Esophagus muscularis mucosa (tissue), 4 donors: ENCODE measurements around the gene RHBDD3. TPM values are rescaled to one million over a fixed set of nuclear protein-coding genes. Genes with fewer than 3 reads are reported as not detected.
"Not testable (repeated sequence)": the region's sequence is repeated elsewhere in the genome, so short reads cannot be mapped to it uniquely, and the experiment has no call there.

Source experiments
- DNase-seq: peaks from one replicate; pipeline ENCODE4 v3.0.0-alpha.2; 2017; ENCODE audit errors: extremely low spot score
- H3K27ac ChIP-seq, 4 donors: fragments of 200-600 bp; sonication (generic); replicated peaks in 1 of 4; 1 replicate in 3 of 4; 2 replicates in 1 of 4; pipeline ENCODE4 v1.5.1; 2016 to 2019; ENCODE audit warnings: mild to moderate bottlenecking in 1 of 4
- H3K27me3 ChIP-seq, 4 donors: fragments of 200-600 bp; sonication (generic); one replicate each; pipeline versions ENCODE4 v1.5.1 to v1.6.0; 2016 to 2019
- H3K36me3 ChIP-seq, 4 donors: fragments of 200-600 bp; sonication (generic); one replicate each; pipeline ENCODE4 v1.5.1; 2016 to 2019
- H3K4me1 ChIP-seq, 4 donors: fragments of 200-600 bp; sonication (generic); one replicate each; pipeline ENCODE4 v1.5.1; 2016 to 2019
- H3K4me3 ChIP-seq, 4 donors: fragments of 200-600 bp; sonication (generic); 1 replicate in 2 of 4; 2 replicates in 2 of 4; pipeline ENCODE4 v1.5.1; 2016 to 2019; ENCODE audit warnings: mild to moderate bottlenecking in 4 of 4, moderate library complexity in 1 of 4
- H3K9me3 ChIP-seq, 4 donors: fragments of 200-600 bp; sonication (generic); 1 replicate in 3 of 4; 2 replicates in 1 of 4; pipeline ENCODE4 v1.5.1; 2016 to 2019
- EP300 ChIP-seq: sonication (generic); formaldehyde crosslinking; IDR thresholded peaks from one replicate; pipeline ENCODE4 v1.6.1; 2017; ENCODE audit warnings: antibody characterized with exemption
- POLR2A ChIP-seq: fragments of 450-650 bp; IDR thresholded peaks from one replicate; pipeline ENCODE4 v1.6.1; 2017; ENCODE audit warnings: antibody characterized with exemption, moderate library complexity, mild to moderate bottlenecking, low read depth
- POLR2AphosphoS5 ChIP-seq, 2 donors: sonication (generic); formaldehyde crosslinking; IDR thresholded peaks; one replicate each; pipeline ENCODE4 v1.6.1; 2017; ENCODE audit warnings: antibody characterized with exemption in 2 of 2
- WGBS: methylation state at CpG from one replicate; pipeline ENCODE4 v1.1.5; 2018; 5-methylcytosine and 5-hydroxymethylcytosine counted together
- intact Hi-C: fragments of 100-400 bp; cut with DNase I; formaldehyde crosslinking; loops from one replicate; pipeline ENCODE4 v1.15.1; 2023
- total RNA-seq, 4 donors: library from RNA; depleted of rRNA; stranded (reverse); fragments of >200 nt; gene quantifications; one replicate each; pipeline versions ENCODE4 v1.1.0 to v1.2.1, GENCODE V29; 2016
- TF ChIP-seq, protein P1 (sequence below), 3 experiments: fragments of 200-600 bp in 2 of 3; fragments of 450-650 bp in 1 of 3; sonication (generic) in 2 of 3; IDR thresholded peaks; one replicate each; pipeline ENCODE4 v1.5.1; 2017 to 2019; ENCODE audit warnings: antibody characterized with exemption in 3 of 3, mild to moderate bottlenecking in 2 of 3, moderate library complexity in 1 of 3

RHBDD3 gene
- total RNA-seq, 4 donors from 2014 or later, result 12.6 to 23.5 (median 20.7) TPM

GRCh38 chr22:29244785-29245625 lies 22.8 kb downstream of the RHBDD3 start:
- no peaks in the 10 kb centered on the region for H3K27me3 ChIP-seq
- 78% methylated on average over 5 of the region's 7 CpGs for WGBS
- peaks cover 0 to 8% (median 1%) of the 10 kb centered on the region in 4 donors for H3K4me1 ChIP-seq
- intact Hi-C loops, result loop anchor here (5.0 to 10.0 kb wide), 2 partner anchors 88 to 390 kb away; no protein-coding TSS in a partner anchor
- H3K4me3 ChIP-seq, result no peak overlapping the region
- TF ChIP-seq, protein P1, sequence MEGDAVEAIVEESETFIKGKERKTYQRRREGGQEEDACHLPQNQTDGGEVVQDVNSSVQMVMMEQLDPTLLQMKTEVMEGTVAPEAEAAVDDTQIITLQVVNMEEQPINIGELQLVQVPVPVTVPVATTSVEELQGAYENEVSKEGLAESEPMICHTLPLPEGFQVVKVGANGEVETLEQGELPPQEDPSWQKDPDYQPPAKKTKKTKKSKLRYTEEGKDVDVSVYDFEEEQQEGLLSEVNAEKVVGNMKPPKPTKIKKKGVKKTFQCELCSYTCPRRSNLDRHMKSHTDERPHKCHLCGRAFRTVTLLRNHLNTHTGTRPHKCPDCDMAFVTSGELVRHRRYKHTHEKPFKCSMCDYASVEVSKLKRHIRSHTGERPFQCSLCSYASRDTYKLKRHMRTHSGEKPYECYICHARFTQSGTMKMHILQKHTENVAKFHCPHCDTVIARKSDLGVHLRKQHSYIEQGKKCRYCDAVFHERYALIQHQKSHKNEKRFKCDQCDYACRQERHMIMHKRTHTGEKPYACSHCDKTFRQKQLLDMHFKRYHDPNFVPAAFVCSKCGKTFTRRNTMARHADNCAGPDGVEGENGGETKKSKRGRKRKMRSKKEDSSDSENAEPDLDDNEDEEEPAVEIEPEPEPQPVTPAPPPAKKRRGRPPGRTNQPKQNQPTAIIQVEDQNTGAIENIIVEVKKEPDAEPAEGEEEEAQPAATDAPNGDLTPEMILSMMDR (IDR thresholded peaks at IDR 0.05), result no peak
- TF ChIP-seq POLR2AphosphoS5 (IDR thresholded peaks at IDR 0.05) (no peak), POLR2A (no peak), EP300 (no peak)
- no peaks in the 10 kb centered on the region for H3K36me3 ChIP-seq
- H3K27ac ChIP-seq, result no peak overlapping the region
- DNase-seq, result no peak
- H3K9me3 ChIP-seq, result peaks cover 0 to 19% (median 4%) of the 10 kb centered on the region in 4 donors

DNA sequence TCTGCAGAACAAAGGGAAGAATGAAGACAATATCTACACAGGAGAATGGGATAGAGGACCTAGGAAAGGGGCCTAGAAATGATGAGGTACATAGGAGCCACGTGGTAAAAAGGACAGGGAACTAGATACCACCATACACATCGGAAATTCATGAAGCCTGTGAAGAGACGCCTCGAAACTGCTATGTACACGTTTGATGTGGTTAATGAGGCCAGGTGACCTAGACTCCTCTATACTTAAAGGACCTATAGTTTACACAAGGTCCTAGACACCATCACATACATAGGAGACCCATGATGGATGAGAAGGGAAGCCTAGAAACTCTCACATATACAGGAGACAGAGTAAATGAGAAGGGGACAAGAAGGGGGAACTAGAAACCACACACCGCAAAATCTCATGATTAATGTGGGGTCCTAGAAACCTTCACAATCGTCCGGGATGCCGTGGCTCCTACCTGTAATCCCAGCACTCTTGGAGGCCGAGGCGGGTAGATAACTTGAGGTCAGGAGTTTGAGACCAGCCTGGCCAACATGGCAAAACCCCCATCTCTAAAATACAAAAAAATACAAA lies 23.8 kb downstream of the RHBDD3 start:
- 88% methylated on average over 11 of the region's 11 CpGs for WGBS
- no peak for DNase-seq
- H3K27ac ChIP-seq, result no peak overlapping the region
- intact Hi-C loops, result loop anchor here (10.0 kb wide), 1 partner anchor 389 kb away; no protein-coding TSS in a partner anchor
- TF ChIP-seq, protein P1 (IDR thresholded peaks at IDR 0.05), result no peak
- TF ChIP-seq POLR2A (no peak), POLR2AphosphoS5 (IDR thresholded peaks at IDR 0.05) (no peak), EP300 (no peak)
- H3K9me3 ChIP-seq, result peaks cover 0 to 28% (median 11%) of the 10 kb centered on the region in 4 donors
- H3K36me3 ChIP-seq, result no peaks in the 10 kb centered on the region
- H3K4me1 ChIP-seq, result peaks cover 0 to 8% (median 1%) of the 10 kb centered on the region in 4 donors
- no peak overlapping the region for H3K4me3 ChIP-seq
- H3K27me3 ChIP-seq, result no peaks in the 10 kb centered on the region

GRCh38 chr22:29240481-29240880 lies 27.3 kb downstream of the RHBDD3 start:
- not testable (repeated sequence) for H3K27me3 ChIP-seq, H3K4me1 ChIP-seq, H3K4me3 ChIP-seq, DNase-seq, H3K27ac ChIP-seq, H3K36me3 ChIP-seq
- peaks cover 0 to 28% (median 11%) of the 10 kb centered on the region in 4 donors for H3K9me3 ChIP-seq
- WGBS, result 76% methylated on average over 9 of the region's 9 CpGs
- intact Hi-C loops, result loop anchor here (10.0 kb wide), 1 partner anchor 386 kb away; no protein-coding TSS in a partner anchor

DNA sequence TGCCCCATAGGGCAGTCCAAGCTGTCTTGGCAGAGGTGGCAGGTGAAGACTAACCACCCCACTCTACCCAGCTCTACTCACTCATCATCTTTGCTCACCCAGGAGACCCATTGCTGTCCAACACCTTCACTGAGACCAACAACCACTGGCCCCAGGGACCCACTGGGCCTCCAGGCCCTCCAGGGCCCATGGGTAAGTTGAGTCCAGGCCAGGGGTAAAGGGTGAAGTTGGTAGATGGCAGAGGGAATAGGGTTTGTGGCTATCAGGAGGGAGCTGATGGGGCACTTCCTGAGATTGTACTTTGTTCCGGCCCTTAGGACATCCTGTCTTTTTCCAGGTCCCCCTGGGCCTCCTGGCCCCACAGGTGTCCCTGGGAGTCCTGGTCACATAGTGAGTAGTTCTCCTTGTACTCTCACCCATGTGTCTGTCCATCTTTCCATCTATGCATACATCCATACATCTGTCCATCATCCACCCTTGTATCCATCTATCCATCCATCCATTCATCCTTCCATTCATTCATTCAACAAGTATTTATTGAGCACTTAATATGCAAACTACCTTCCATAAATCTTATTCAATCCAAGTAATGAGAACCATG lies 34.4 kb downstream of the RHBDD3 start:
- TF ChIP-seq POLR2A (no peak), POLR2AphosphoS5 (IDR thresholded peaks at IDR 0.05) (no peak), EP300 (no peak)
- TF ChIP-seq, protein P1 (IDR thresholded peaks at IDR 0.05), result no peak
- no peak overlapping the region for H3K4me3 ChIP-seq
- intact Hi-C loops, result no loop called here
- WGBS, result no CpG with 5 or more reads among the region's 1 CpG
- no peaks in the 10 kb centered on the region for H3K27me3 ChIP-seq
- H3K36me3 ChIP-seq, result no peaks in the 10 kb centered on the region
- no peak for DNase-seq
- H3K4me1 ChIP-seq, result peaks cover 0 to 10% (median 4%) of the 10 kb centered on the region in 4 donors
- peaks cover 0 to 2% (median 0%) of the 10 kb centered on the region in 4 donors for H3K9me3 ChIP-seq
- no peak overlapping the region for H3K27ac ChIP-seq
